Lower leg skin (tissue), 3 donors: ENCODE measurements around the gene WDR1.

Experiments
- POLR2A ChIP-seq, 2 donors: fragments of 450-650 bp; IDR thresholded peaks; one replicate each; pipeline ENCODE4 v1.6.1; 2016 to 2017; ENCODE audit warnings: antibody characterized with exemption in 2 of 2, mild to moderate bottlenecking in 1 of 2, moderate library complexity in 1 of 2
- TF ChIP-seq, protein P1 (sequence below), 3 donors: fragments of 450-650 bp; IDR thresholded peaks; one replicate each; pipeline ENCODE4 v1.5.1; 2016; ENCODE audit warnings: antibody characterized with exemption in 3 of 3, mild to moderate bottlenecking in 3 of 3, moderate library complexity in 2 of 3

DNA sequence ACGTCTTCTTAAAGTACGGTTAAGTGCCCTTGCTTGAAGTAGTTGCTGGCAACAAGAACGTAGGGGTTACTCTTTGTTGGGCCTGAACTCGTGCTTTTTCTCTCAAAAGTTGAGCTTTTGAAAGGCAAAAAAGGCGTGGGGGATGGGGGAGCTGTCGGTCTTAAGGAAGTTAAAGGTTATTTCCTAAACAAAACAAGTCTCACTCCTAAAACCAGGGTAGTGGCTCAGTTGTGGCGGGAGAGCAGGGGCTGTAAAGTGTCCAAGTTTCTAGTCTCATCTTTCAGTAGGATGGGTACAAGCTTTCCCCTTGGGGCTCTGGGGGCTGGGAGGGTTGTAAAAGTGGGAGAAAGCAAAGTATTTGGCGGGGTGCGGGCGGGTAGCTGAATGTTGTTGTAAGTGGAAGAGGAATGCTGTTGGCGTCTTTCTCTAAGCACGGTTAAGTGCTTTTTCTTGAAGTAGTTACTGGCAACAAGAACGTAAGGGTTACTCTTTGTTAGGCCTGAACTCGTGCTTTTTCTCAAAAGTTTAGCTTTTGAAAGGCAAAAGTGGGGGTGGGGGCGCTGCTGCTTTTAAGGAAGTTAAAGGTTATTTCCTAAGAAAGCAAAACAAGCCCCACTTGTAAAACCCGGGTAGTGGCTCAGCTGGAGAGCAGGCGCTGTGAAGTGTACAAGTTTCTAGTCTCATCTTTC is 904 bp upstream of the WDR1 start:
- TF ChIP-seq, protein P1, sequence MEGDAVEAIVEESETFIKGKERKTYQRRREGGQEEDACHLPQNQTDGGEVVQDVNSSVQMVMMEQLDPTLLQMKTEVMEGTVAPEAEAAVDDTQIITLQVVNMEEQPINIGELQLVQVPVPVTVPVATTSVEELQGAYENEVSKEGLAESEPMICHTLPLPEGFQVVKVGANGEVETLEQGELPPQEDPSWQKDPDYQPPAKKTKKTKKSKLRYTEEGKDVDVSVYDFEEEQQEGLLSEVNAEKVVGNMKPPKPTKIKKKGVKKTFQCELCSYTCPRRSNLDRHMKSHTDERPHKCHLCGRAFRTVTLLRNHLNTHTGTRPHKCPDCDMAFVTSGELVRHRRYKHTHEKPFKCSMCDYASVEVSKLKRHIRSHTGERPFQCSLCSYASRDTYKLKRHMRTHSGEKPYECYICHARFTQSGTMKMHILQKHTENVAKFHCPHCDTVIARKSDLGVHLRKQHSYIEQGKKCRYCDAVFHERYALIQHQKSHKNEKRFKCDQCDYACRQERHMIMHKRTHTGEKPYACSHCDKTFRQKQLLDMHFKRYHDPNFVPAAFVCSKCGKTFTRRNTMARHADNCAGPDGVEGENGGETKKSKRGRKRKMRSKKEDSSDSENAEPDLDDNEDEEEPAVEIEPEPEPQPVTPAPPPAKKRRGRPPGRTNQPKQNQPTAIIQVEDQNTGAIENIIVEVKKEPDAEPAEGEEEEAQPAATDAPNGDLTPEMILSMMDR (IDR thresholded peaks at IDR 0.05), result no peak
- TF ChIP-seq POLR2A (IDR thresholded peaks at IDR 0.05), result no peak
